Measurements from ENCODE around the gene RRAGC. TPM values are rescaled to one million over a fixed set of nuclear protein-coding genes. Genes with fewer than 3 reads are reported as not detected.
A peak's percentile ranks its signal among the peaks of the same experiment; 100 is the strongest.

Gene RRAGC
- total RNA-seq, 1 donor from 2014 or later = 17.7 TPM

- no peaks in the 10 kb centered on the region for H3K9me3 ChIP-seq (ENCODE audit: control insufficient read depth in 3 of 3, low read length in 3 of 3)
- no peak overlapping the region for H3K9ac ChIP-seq (ENCODE audit: low read depth in 1 of 3, low read length in 3 of 3)
- no peak overlapping the region for H3K4me3 ChIP-seq (ENCODE audit: low read length in 3 of 3)
- H3K27ac ChIP-seq (ENCODE audit: low read depth, low read length) = no peak overlapping the region
- H3K27me3 ChIP-seq (ENCODE audit: control insufficient read depth in 3 of 3, insufficient read depth in 3 of 3, low read length in 3 of 3) = peaks cover 49 to 61% (median 52%) of the 10 kb centered on the region in 3 donors
- no peaks in the 10 kb centered on the region for H3K36me3 ChIP-seq (ENCODE audit: control insufficient read depth in 3 of 3, insufficient read depth in 3 of 3, low read length in 3 of 3)
- H3K4me1 ChIP-seq (ENCODE audit: control insufficient read depth in 3 of 3, insufficient read depth in 3 of 3, low read length in 3 of 3) = no peaks in the 10 kb centered on the region
Measured at GRCh38 chr1:38805036-38805435, 54.5 kb downstream of the RRAGC start.

GRCh38 chr1:38804062-38804886, 55.3 kb downstream of the RRAGC start:
- Histone ChIP-seq H3K4me1 (ENCODE audit: control insufficient read depth in 3 of 3, insufficient read depth in 3 of 3, low read length in 3 of 3) (no peaks in the 10 kb centered on the region), H3K9me3 (ENCODE audit: control insufficient read depth in 3 of 3, low read length in 3 of 3) (no peaks in the 10 kb centered on the region), H3K4me3 (ENCODE audit: low read length in 3 of 3) (peak overlapping the region in 1 of 3 donors; percentile 32), H3K36me3 (ENCODE audit: control insufficient read depth in 3 of 3, insufficient read depth in 3 of 3, low read length in 3 of 3) (no peaks in the 10 kb centered on the region), H3K27ac (ENCODE audit: low read depth, low read length) (no peak overlapping the region), H3K9ac (ENCODE audit: low read depth in 1 of 3, low read length in 3 of 3) (no peak overlapping the region), H3K27me3 (ENCODE audit: control insufficient read depth in 3 of 3, insufficient read depth in 3 of 3, low read length in 3 of 3) (peaks cover 49 to 58% (median 50%) of the 10 kb centered on the region in 3 donors)

DNA sequence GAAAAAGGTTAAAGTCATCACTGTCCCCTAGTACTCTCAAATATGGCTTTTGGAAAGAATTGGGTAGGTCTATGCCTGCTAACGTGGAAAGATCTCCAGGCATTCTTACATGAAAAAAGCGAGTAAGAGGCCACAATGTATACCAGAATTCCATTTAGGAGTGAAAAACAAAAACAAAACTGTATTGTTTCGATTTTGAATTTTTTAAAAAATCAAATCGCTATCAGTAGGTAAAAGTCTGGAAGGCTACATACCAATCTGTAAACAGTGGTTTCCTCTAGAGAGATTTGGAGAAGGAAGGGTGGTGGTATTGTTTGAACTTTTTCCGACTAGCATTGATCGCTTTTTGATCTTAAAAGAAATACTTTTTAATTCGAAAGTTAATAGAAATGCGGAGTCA, 55.9 kb downstream of the RRAGC start:
- H3K9me3 ChIP-seq (ENCODE audit: control insufficient read depth in 3 of 3, low read length in 3 of 3) = no peaks in the 10 kb centered on the region
- H3K27me3 ChIP-seq (ENCODE audit: control insufficient read depth in 3 of 3, insufficient read depth in 3 of 3, low read length in 3 of 3) = peaks cover 49 to 54% (median 50%) of the 10 kb centered on the region in 3 donors
- no peak overlapping the region for H3K9ac ChIP-seq (ENCODE audit: low read depth in 1 of 3, low read length in 3 of 3)
- H3K4me1 ChIP-seq (ENCODE audit: control insufficient read depth in 3 of 3, insufficient read depth in 3 of 3, low read length in 3 of 3) = no peaks in the 10 kb centered on the region
- H3K27ac ChIP-seq (ENCODE audit: low read depth, low read length) = no peak overlapping the region
- no peak overlapping the region for H3K4me3 ChIP-seq (ENCODE audit: low read length in 3 of 3)
- no peaks in the 10 kb centered on the region for H3K36me3 ChIP-seq (ENCODE audit: control insufficient read depth in 3 of 3, insufficient read depth in 3 of 3, low read length in 3 of 3)

DNA sequence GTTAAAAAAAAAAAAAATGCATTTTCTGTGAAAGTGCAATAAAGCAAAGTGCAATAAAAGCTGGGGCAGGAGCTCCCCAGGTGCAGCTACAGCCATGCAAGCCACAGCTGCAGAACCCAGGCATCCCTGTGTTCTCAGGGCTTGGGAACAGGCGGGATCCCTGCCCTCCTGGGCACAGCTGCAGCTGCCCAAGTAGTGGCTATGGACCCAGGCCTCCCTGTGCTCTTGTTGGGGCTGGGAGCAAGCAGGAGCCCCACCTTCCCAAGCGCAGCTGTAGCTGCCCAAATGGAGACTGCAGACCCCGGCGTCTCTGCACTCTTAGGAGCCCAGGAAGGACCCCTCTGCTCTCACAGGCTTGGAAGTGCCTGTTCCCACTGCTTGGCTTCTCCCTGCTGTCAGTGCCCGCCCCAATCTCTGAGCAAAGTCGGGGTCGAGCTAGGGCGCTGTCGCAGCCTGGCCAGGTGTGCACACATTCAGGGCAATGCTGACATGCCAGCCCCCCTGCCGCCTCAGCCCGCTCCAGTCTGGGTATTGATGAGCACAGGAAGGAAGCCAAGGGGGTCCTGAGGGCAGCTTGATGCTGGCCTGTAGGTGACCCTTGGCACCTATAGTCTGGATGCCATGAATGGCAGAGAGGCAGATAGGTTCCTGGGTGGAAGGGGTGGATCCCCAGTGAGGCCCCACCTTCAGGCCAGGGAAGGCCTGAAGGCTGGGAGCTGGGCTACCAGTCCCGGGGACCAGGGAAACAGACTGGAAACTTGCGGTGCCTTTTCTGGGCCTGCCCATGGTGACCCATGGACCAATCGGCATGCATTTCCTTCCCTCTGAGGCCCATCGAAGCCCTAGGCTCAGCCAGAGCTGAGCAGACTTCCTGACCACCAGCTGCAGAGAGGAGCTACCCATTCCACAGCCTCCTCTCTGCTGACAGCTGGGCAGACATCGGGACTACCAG, 58.6 kb downstream of the RRAGC start:
- Histone ChIP-seq H3K27me3 (ENCODE audit: control insufficient read depth in 3 of 3, insufficient read depth in 3 of 3, low read length in 3 of 3) (peaks cover 31 to 38% (median 34%) of the 10 kb centered on the region in 3 donors), H3K4me3 (ENCODE audit: low read length in 3 of 3) (no peak overlapping the region), H3K9me3 (ENCODE audit: control insufficient read depth in 3 of 3, low read length in 3 of 3) (no peaks in the 10 kb centered on the region), H3K9ac (ENCODE audit: low read depth in 1 of 3, low read length in 3 of 3) (no peak overlapping the region), H3K27ac (ENCODE audit: low read depth, low read length) (no peak overlapping the region), H3K4me1 (ENCODE audit: control insufficient read depth in 3 of 3, insufficient read depth in 3 of 3, low read length in 3 of 3) (no peaks in the 10 kb centered on the region), H3K36me3 (ENCODE audit: control insufficient read depth in 3 of 3, insufficient read depth in 3 of 3, low read length in 3 of 3) (no peaks in the 10 kb centered on the region)

- H3K36me3 ChIP-seq (ENCODE audit: control insufficient read depth in 3 of 3, insufficient read depth in 3 of 3, low read length in 3 of 3) = no peaks in the 10 kb centered on the region
- no peak overlapping the region for H3K9ac ChIP-seq (ENCODE audit: low read depth in 1 of 3, low read length in 3 of 3)
- H3K9me3 ChIP-seq (ENCODE audit: control insufficient read depth in 3 of 3, low read length in 3 of 3) = peaks cover 0 to 10% (median 0%) of the 10 kb centered on the region in 3 donors
- H3K27ac ChIP-seq (ENCODE audit: low read depth, low read length) = no peak overlapping the region
- peaks cover 12 to 22% (median 18%) of the 10 kb centered on the region in 3 donors for H3K27me3 ChIP-seq (ENCODE audit: control insufficient read depth in 3 of 3, insufficient read depth in 3 of 3, low read length in 3 of 3)
- H3K4me1 ChIP-seq (ENCODE audit: control insufficient read depth in 3 of 3, insufficient read depth in 3 of 3, low read length in 3 of 3) = no peaks in the 10 kb centered on the region
- no peak overlapping the region for H3K4me3 ChIP-seq (ENCODE audit: low read length in 3 of 3)
Measured at GRCh38 chr1:38793299-38793698, 66.3 kb downstream of the RRAGC start.

DNA sequence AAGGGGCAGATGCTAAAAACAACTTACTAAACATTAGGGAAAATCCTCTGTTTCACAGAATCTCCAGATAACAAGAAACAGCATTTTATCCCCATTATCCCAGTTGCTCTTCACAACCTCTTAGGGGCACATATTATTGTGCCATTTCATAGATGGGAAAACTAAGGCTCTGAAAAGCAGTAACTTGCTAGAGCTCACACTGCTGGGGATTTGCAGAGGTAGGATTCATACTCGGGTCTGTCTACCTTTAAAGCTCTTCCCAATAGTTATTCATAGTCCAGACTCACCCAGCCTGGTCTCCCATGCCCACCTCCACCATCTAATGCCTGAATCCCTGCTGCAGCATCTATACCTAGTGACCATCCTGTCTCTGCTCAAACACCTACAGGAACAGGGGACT, 67.7 kb downstream of the RRAGC start:
- H3K4me3 ChIP-seq (ENCODE audit: low read length in 3 of 3) = no peak overlapping the region
- no peak overlapping the region for H3K9ac ChIP-seq (ENCODE audit: low read depth in 1 of 3, low read length in 3 of 3)
- no peak overlapping the region for H3K27ac ChIP-seq (ENCODE audit: low read depth, low read length)
- H3K9me3 ChIP-seq (ENCODE audit: control insufficient read depth in 3 of 3, low read length in 3 of 3) = peaks cover 0 to 10% (median 0%) of the 10 kb centered on the region in 3 donors
- H3K36me3 ChIP-seq (ENCODE audit: control insufficient read depth in 3 of 3, insufficient read depth in 3 of 3, low read length in 3 of 3) = no peaks in the 10 kb centered on the region
- H3K27me3 ChIP-seq (ENCODE audit: control insufficient read depth in 3 of 3, insufficient read depth in 3 of 3, low read length in 3 of 3) = peaks cover 18 to 25% (median 23%) of the 10 kb centered on the region in 3 donors
- H3K4me1 ChIP-seq (ENCODE audit: control insufficient read depth in 3 of 3, insufficient read depth in 3 of 3, low read length in 3 of 3) = no peaks in the 10 kb centered on the region

GRCh38 chr1:38791164-38791515, 68.4 kb downstream of the RRAGC start:
- Histone ChIP-seq H3K4me1 (ENCODE audit: control insufficient read depth in 3 of 3, insufficient read depth in 3 of 3, low read length in 3 of 3) (no peaks in the 10 kb centered on the region), H3K36me3 (ENCODE audit: control insufficient read depth in 3 of 3, insufficient read depth in 3 of 3, low read length in 3 of 3) (no peaks in the 10 kb centered on the region), H3K27ac (ENCODE audit: low read depth, low read length) (no peak overlapping the region), H3K27me3 (ENCODE audit: control insufficient read depth in 3 of 3, insufficient read depth in 3 of 3, low read length in 3 of 3) (peaks cover 21 to 29% (median 29%) of the 10 kb centered on the region in 3 donors), H3K9me3 (ENCODE audit: control insufficient read depth in 3 of 3, low read length in 3 of 3) (peaks cover 0 to 10% (median 0%) of the 10 kb centered on the region in 3 donors), H3K4me3 (ENCODE audit: low read length in 3 of 3) (no peak overlapping the region), H3K9ac (ENCODE audit: low read depth in 1 of 3, low read length in 3 of 3) (no peak overlapping the region)

- no peak overlapping the region for H3K4me3 ChIP-seq (ENCODE audit: low read length in 3 of 3)
- no peaks in the 10 kb centered on the region for H3K4me1 ChIP-seq (ENCODE audit: control insufficient read depth in 3 of 3, insufficient read depth in 3 of 3, low read length in 3 of 3)
- no peaks in the 10 kb centered on the region for H3K36me3 ChIP-seq (ENCODE audit: control insufficient read depth in 3 of 3, insufficient read depth in 3 of 3, low read length in 3 of 3)
- peaks cover 0 to 8% (median 0%) of the 10 kb centered on the region in 3 donors for H3K9me3 ChIP-seq (ENCODE audit: control insufficient read depth in 3 of 3, low read length in 3 of 3)
- H3K27me3 ChIP-seq (ENCODE audit: control insufficient read depth in 3 of 3, insufficient read depth in 3 of 3, low read length in 3 of 3) = peaks cover 26 to 34% (median 28%) of the 10 kb centered on the region in 3 donors
- no peak overlapping the region for H3K27ac ChIP-seq (ENCODE audit: low read depth, low read length)
- H3K9ac ChIP-seq (ENCODE audit: low read depth in 1 of 3, low read length in 3 of 3) = no peak overlapping the region
Measured at GRCh38 chr1:38790422-38791163, 69.0 kb downstream of the RRAGC start.

GRCh38 chr1:38789498-38790169, 69.9 kb downstream of the RRAGC start:
- Histone ChIP-seq H3K36me3 (ENCODE audit: control insufficient read depth in 3 of 3, insufficient read depth in 3 of 3, low read length in 3 of 3) (no peaks in the 10 kb centered on the region), H3K4me1 (ENCODE audit: control insufficient read depth in 3 of 3, insufficient read depth in 3 of 3, low read length in 3 of 3) (no peaks in the 10 kb centered on the region), H3K27me3 (ENCODE audit: control insufficient read depth in 3 of 3, insufficient read depth in 3 of 3, low read length in 3 of 3) (peaks cover 29 to 40% (median 36%) of the 10 kb centered on the region in 3 donors), H3K9ac (ENCODE audit: low read depth in 1 of 3, low read length in 3 of 3) (no peak overlapping the region), H3K9me3 (ENCODE audit: control insufficient read depth in 3 of 3, low read length in 3 of 3) (peaks cover 0 to 8% (median 0%) of the 10 kb centered on the region in 3 donors), H3K4me3 (ENCODE audit: low read length in 3 of 3) (no peak overlapping the region), H3K27ac (ENCODE audit: low read depth, low read length) (no peak overlapping the region)
